Left ventricle myocardium inferior (tissue), 1 donor: Measurements from ENCODE around the gene NDOR1. TPM values are rescaled to one million over a fixed set of nuclear protein-coding genes. Genes with fewer than 3 reads are reported as not detected.
"Not testable (repeated sequence)": the region's sequence is repeated elsewhere in the genome, so short reads cannot be mapped to it uniquely, and the experiment has no call there.

Source experiments
- DNase-seq: peaks from one replicate; pipeline ENCODE4 v3.0.0-alpha.2; 2020
- H3K27ac ChIP-seq: fragments of 200-600 bp; replicated peaks from 2 replicates; pipeline ENCODE4 v1.8.0; 2021
- H3K27me3 ChIP-seq: fragments of 200-600 bp; 2 replicates; pipeline ENCODE4 v1.8.0; 2021; ENCODE audit warnings: low read depth
- H3K36me3 ChIP-seq: fragments of 200-600 bp; 2 replicates; pipeline ENCODE4 v1.8.0; 2021
- H3K4me1 ChIP-seq: fragments of 200-600 bp; 2 replicates; pipeline ENCODE4 v1.8.0; 2021
- H3K4me3 ChIP-seq: fragments of 200-600 bp; 2 replicates; pipeline ENCODE4 v1.8.0; 2021; ENCODE audit warnings: mild to moderate bottlenecking, moderate library complexity
- H3K9me3 ChIP-seq: fragments of 200-600 bp; replicated peaks from 2 replicates; pipeline ENCODE4 v1.8.0; 2021
- intact Hi-C: fragments of 100-400 bp; cut with micrococcal nuclease; formaldehyde crosslinking; loops from one replicate; pipeline ENCODE4 v1.11.0; 2022
- total RNA-seq: library from RNA; stranded (reverse); fragmentation: NEBNext Ultra II Directional; extraction: Animal tissue kit (Norgen Biotek cat#: 25700); gene quantifications from one replicate; pipeline ENCODE4 v1.2.1, GENCODE V29; 2021
- TF ChIP-seq, protein P1 (sequence below): fragments of 200-600 bp; IDR thresholded peaks from 2 replicates; pipeline ENCODE4 v1.8.0; 2021; ENCODE audit warnings: antibody characterized with exemption, mild to moderate bottlenecking, borderline replicate concordance
- donor health status: DM: no; HTN: yes; CAD: no; lungs with severe emphysema.

NDOR1 gene
- total RNA-seq, 1 donor from 2014 or later = 6.5 TPM

- Histone ChIP-seq H3K9me3 (no peaks in the 10 kb centered on the region), H3K36me3 (peaks cover 22% of the 10 kb centered on the region), H3K4me3 (peak within 1 kb of the TSS; percentile 96), H3K27me3 (no peaks in the 10 kb centered on the region), H3K4me1 (peaks cover 79% of the 10 kb centered on the region), H3K27ac (peak within 1 kb of the TSS; percentile 100)
- TF ChIP-seq, protein P1, sequence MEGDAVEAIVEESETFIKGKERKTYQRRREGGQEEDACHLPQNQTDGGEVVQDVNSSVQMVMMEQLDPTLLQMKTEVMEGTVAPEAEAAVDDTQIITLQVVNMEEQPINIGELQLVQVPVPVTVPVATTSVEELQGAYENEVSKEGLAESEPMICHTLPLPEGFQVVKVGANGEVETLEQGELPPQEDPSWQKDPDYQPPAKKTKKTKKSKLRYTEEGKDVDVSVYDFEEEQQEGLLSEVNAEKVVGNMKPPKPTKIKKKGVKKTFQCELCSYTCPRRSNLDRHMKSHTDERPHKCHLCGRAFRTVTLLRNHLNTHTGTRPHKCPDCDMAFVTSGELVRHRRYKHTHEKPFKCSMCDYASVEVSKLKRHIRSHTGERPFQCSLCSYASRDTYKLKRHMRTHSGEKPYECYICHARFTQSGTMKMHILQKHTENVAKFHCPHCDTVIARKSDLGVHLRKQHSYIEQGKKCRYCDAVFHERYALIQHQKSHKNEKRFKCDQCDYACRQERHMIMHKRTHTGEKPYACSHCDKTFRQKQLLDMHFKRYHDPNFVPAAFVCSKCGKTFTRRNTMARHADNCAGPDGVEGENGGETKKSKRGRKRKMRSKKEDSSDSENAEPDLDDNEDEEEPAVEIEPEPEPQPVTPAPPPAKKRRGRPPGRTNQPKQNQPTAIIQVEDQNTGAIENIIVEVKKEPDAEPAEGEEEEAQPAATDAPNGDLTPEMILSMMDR = no peak
- intact Hi-C loops = no loop called here
- peak; percentile 99 for DNase-seq
These were observed 35.5 kb downstream of the NDOR1 start, which contains the start of gene TUBB4B for GRCh38 chr9:137240841-137241489. TSS of gene TUBB4B (plus strand) at chr9:137241287. CDS start at chr9:137241361, 74 bp downstream.

GRCh38 chr9:137241490-137242268 is 36.2 kb downstream of the NDOR1 start:
- intact Hi-C loops = no loop called here
- Histone ChIP-seq H3K4me3 (peak overlapping the region; percentile 96), H3K36me3 (peaks cover 22% of the 10 kb centered on the region), H3K27ac (peak overlapping the region; percentile 98), H3K4me1 (peaks cover 72% of the 10 kb centered on the region), H3K27me3 (no peaks in the 10 kb centered on the region), H3K9me3 (no peaks in the 10 kb centered on the region)
- DNase-seq = peak; percentile 72
- TF ChIP-seq, protein P1 = no peak

- Histone ChIP-seq H3K27ac (peak overlapping the region; percentile 98), H3K4me3 (peak overlapping the region; percentile 96), H3K36me3 (peaks cover 22% of the 10 kb centered on the region), H3K27me3 (no peaks in the 10 kb centered on the region), H3K4me1 (peaks cover 70% of the 10 kb centered on the region), H3K9me3 (no peaks in the 10 kb centered on the region)
- DNase-seq = no peak
- intact Hi-C loops = no loop called here
- TF ChIP-seq, protein P1 = no peak
These were observed 37.0 kb downstream of the NDOR1 start for GRCh38 chr9:137242269-137243203.

DNA sequence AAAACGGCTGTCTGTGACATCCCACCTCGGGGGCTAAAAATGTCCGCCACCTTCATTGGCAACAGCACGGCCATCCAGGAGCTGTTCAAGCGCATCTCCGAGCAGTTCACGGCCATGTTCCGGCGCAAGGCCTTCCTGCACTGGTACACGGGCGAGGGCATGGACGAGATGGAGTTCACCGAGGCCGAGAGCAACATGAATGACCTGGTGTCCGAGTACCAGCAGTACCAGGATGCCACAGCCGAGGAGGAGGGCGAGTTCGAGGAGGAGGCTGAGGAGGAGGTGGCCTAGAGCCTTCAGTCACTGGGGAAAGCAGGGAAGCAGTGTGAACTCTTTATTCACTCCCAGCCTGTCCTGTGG is 37.7 kb downstream of the NDOR1 start:
- intact Hi-C loops, H3K9me3 ChIP-seq, H3K27ac ChIP-seq, DNase-seq, H3K27me3 ChIP-seq: not testable (repeated sequence)
- peak overlapping the region; percentile 96 for H3K4me3 ChIP-seq
- peaks cover 22% of the 10 kb centered on the region for H3K36me3 ChIP-seq
- peaks cover 64% of the 10 kb centered on the region for H3K4me1 ChIP-seq

DNA sequence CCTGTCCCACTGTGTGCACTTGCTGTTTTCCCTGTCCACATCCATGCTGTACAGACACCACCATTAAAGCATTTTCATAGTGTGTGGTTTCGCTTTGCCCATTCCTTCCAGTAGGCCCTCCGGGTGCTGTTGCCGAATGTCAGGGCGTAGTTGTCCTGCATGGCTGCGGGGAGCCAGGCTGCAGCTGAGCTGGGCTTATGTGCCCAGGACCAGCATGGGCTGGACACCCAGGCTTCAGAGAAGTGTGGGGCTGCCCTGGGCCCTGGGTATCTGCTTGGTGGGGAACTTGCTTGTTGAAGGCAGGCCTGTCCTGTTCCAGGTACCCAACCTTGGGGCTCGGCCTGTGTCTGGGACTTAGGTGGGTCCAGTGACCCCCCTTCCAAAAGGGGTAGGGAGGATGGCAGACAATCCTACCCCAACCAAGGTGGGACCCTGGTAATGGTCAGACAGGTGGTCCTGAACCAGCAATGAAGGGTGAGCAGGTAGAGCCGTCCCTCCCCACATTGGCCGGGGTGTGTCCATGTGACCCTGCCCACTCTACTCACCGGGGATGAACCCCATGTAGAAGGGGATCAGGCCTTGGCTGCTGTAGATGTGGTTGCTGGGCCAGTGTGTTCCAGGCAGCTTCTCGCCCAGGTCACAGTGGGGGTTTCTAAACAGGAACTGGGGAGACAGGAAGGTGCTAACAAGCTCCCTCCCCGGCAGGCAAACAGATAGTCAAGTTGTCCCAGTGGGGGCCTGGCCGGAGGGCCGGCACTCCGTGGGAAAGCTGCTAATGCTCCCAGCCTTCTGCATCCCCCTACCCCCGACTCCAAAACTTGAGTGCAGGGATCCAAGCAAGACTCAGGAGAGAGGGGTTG is 38.4 kb downstream of the NDOR1 start:
- H3K27ac ChIP-seq = peak overlapping the region; percentile 27
- H3K9me3 ChIP-seq = no peaks in the 10 kb centered on the region
- peaks cover 58% of the 10 kb centered on the region for H3K4me1 ChIP-seq
- peak overlapping the region; percentile 96 for H3K4me3 ChIP-seq
- intact Hi-C loops = no loop called here
- H3K36me3 ChIP-seq = peaks cover 22% of the 10 kb centered on the region
- H3K27me3 ChIP-seq = no peaks in the 10 kb centered on the region
- TF ChIP-seq, protein P1 = no peak
- DNase-seq = no peak
